K562 (cell line): Measurements from ENCODE around the gene MYL5. TPM values are rescaled to one million over a fixed set of nuclear protein-coding genes. Genes with fewer than 3 reads are reported as not detected.

Experiments used
- ATAC-seq: fragments of 200-7000 bp; cut with Tn5 transposase; 3 replicates; pipeline ENCODE4 v1.9.1; 2020; ENCODE audit warnings: moderate library complexity
- BruUV-seq: library from RNA; stranded (reverse); fragments of 400-500 nt; replicated peaks from 2 replicates; lab custom pipeline; 2021; lab: Mats Ljungman, UMichigan
- CTCF ChIA-PET: fragments of 300-600 bp; formaldehyde crosslinking; extraction: SDS; loops from one replicate; lab custom pipeline; 2021; ENCODE audit warnings: low intra/inter-chr PET ratio; lab: Yijun Ruan, JAX
- POLR2A ChIA-PET: fragments of 300-600, 350-650 bp; sonication (Branson Sonifier 250); formaldehyde crosslinking; extraction: SDS; loops from one replicate; lab custom pipeline; 2021; ENCODE audit warnings: antibody characterized with exemption, inconsistent platforms; lab: Yijun Ruan, JAX
- DNase-seq, 4 experiments: peaks; one replicate each; pipeline versions ENCODE4 v3.0.0 to v3.0.0-alpha.2; 2011 to 2018; ENCODE audit warnings: low spot score in 3 of 4, mixed read lengths in 3 of 4; ENCODE audit errors: extremely low read depth in 1 of 4
- FAIRE-seq: peaks from 2 replicates; lab custom pipeline; 2011; peaks lifted over from hg19 to GRCh38; lab: Jason Lieb, UNC
- H2AFZ ChIP-seq: 2 replicates; pipeline ENCODE4 v1.6.0; 2011; ENCODE audit warnings: low read depth, low read length, control low read depth, inconsistent platforms
- H3K27ac ChIP-seq: fragments of 200-600 bp; 3 replicates; pipeline ENCODE4 v1.8.0; 2011; ENCODE audit warnings: low read depth, mild to moderate bottlenecking, control low read depth, inconsistent platforms, low read length, moderate library complexity, mixed read lengths; ENCODE audit errors: extremely low read depth
- H3K27me3 ChIP-seq, 2 experiments: fragments of 300-600 bp in 1 of 2; 2 replicates in 1 of 2; 3 replicates in 1 of 2; pipeline versions ENCODE4 v1.6.0 to v1.8.0; 2011; ENCODE audit warnings: inconsistent platforms in 2 of 2, low read length in 2 of 2, mild to moderate bottlenecking in 1 of 2, mixed read lengths in 1 of 2, moderate library complexity in 1 of 2; ENCODE audit not compliant: control insufficient read depth in 2 of 2, insufficient read depth in 2 of 2
- H3K36me3 ChIP-seq: fragments of 300-600 bp; 3 replicates; pipeline ENCODE4 v1.8.0; 2011; ENCODE audit warnings: mild to moderate bottlenecking, low read length, inconsistent platforms; ENCODE audit not compliant: control insufficient read depth, insufficient read depth
- H3K4me1 ChIP-seq, 2 experiments: fragments of 200-600 bp in 1 of 2; replicated peaks in 1 of 2; 2 replicates in 1 of 2; 3 replicates in 1 of 2; pipeline versions ENCODE4 v1.5.1 to v1.8.0; 2011; ENCODE audit warnings: inconsistent platforms in 2 of 2, low read length in 2 of 2, mild to moderate bottlenecking in 1 of 2, mixed read lengths in 1 of 2, moderate library complexity in 1 of 2; ENCODE audit not compliant: control insufficient read depth in 2 of 2, insufficient read depth in 2 of 2
- H3K4me2 ChIP-seq: 2 replicates; pipeline ENCODE4 v1.6.1; 2011; ENCODE audit warnings: low read length, control low read depth, inconsistent platforms, mixed read lengths; ENCODE audit not compliant: insufficient read depth
- H3K4me3 ChIP-seq: fragments of 200-600 bp; sonication (generic), shearing (Covaris generic); 2 replicates; pipeline ENCODE4 v1.5.1; 2016; ENCODE audit warnings: control low read depth, inconsistent platforms
- H3K79me2 ChIP-seq: fragments of 200-600 bp; 3 replicates; pipeline ENCODE4 v1.8.0; 2011; ENCODE audit warnings: low read length, inconsistent platforms; ENCODE audit not compliant: control insufficient read depth, insufficient read depth
- H3K9ac ChIP-seq, 2 experiments: 2 replicates each; pipeline versions ENCODE4 v1.6.0 to v1.6.1; 2011; ENCODE audit warnings: low read depth in 2 of 2, low read length in 2 of 2, control low read depth in 1 of 2, inconsistent platforms in 1 of 2, mild to moderate bottlenecking in 1 of 2, mixed read lengths in 1 of 2; ENCODE audit not compliant: insufficient read depth in 1 of 2
- H3K9me1 ChIP-seq: one replicate; pipeline ENCODE4 v1.6.0; 2011; ENCODE audit warnings: inconsistent platforms, mild to moderate bottlenecking, low read length, moderate library complexity; ENCODE audit not compliant: control insufficient read depth, insufficient read depth
- H3K9me3 ChIP-seq: replicated peaks from 2 replicates; pipeline ENCODE4 v1.5.1; 2011; ENCODE audit warnings: low read depth, low read length, inconsistent platforms; ENCODE audit not compliant: control insufficient read depth, insufficient read depth
- H4K20me1 ChIP-seq: replicated peaks from 2 replicates; pipeline ENCODE4 v1.6.1; 2011; ENCODE audit warnings: low read length, inconsistent platforms, mixed read lengths; ENCODE audit not compliant: control insufficient read depth, insufficient read depth
- POLR2G ChIP-seq: fragments of 200-400 bp; formaldehyde crosslinking; IDR thresholded peaks from 2 replicates; pipeline ENCODE4 v1.6.1; 2017; ENCODE audit warnings: low read depth, mild to moderate bottlenecking, antibody characterized with exemption, low read length, moderate library complexity
- ZBTB2 ChIP-seq: fragments of 450-650 bp; IDR thresholded peaks from 2 replicates; pipeline ENCODE4 v1.6.1; 2016; ENCODE audit warnings: antibody characterized with exemption
- WGBS: fragments of 100-300 bp; shearing (Covaris generic); methylation state at CpG from one replicate; pipeline ENCODE4 v1.1.6; 2016; ENCODE audit warnings: low coverage, mixed read lengths; ENCODE audit not compliant: insufficient coverage; ENCODE audit errors: missing lambda C conversion rate; 5-methylcytosine and 5-hydroxymethylcytosine counted together
- in situ Hi-C: fragments of 300-500 bp; cut with MboI; formaldehyde crosslinking; loops from 4 replicates; pipeline ENCODE4 v1.15.0; 2018; ENCODE audit warnings: inconsistent platforms, mixed read lengths
- intact Hi-C: fragments of 100-400 bp; cut with micrococcal nuclease; formaldehyde crosslinking; loops from 2 replicates; pipeline ENCODE4 v1.14.2; 2022
- polyA plus RNA-seq, 8 experiments: library from polyadenylated mRNA; depleted of rRNA in 4 of 8; stranded (reverse) in 5 of 8; unstranded in 3 of 8; fragments of >200 nt; fragmentation: Nextera tagmentation in 2 of 8; fragmentation: Illumina TruSeq in 1 of 8; extraction: Ambion mirVana in 2 of 8; extraction: Trizol in 1 of 8; gene quantifications; 2 replicates each; pipeline versions ENCODE4 v1.2.1 to v1.2.3, GENCODE V29; 2011 to 2014; ENCODE audit warnings: inconsistent platforms in 1 of 8, missing spikeins in 1 of 8
- total RNA-seq, 7 experiments: library from RNA; depleted of rRNA in 6 of 7; stranded (reverse); fragments of >200 nt in 6 of 7; fragmentation: Illumina TruSeq in 2 of 7; extraction: Trizol in 2 of 7; gene quantifications; 2 replicates each; pipeline versions ENCODE4 v1.2.1 to v1.2.3, GENCODE V29; 2011 to 2021; ENCODE audit warnings: low replicate concordance in 1 of 7

The MYL5 gene
- total and polyA plus RNA-seq, 9 of the 15 experiments (the other 6 are each of a cell fraction or from before 2014, with no cell fraction given): 1.4 to 10.0 (median 4.1) TPM

- Histone ChIP-seq H3K9me1 (no peaks in the 10 kb centered on the region), H4K20me1 (peaks cover 5% of the 10 kb centered on the region; the same call in 1 of the 2 replicates), H2AFZ (no peak overlapping the region)
- POLR2A ChIA-PET: no interaction called here
- TF ChIP-seq ZBTB2 (no peak), POLR2G (peak; percentile 12; the same call in 1 of the 2 replicates)
- TF ChIP-seq, all 486 proteins: peak for 1
- no peak for DNase-seq
- no peak overlapping the region for H3K4me2 ChIP-seq
- H3K36me3 ChIP-seq: peaks cover 17% of the 10 kb centered on the region
- ATAC-seq: no peak
- peaks cover 22% of the 10 kb centered on the region for H3K79me2 ChIP-seq
- peak overlapping the region in 1 of 2 experiments; percentile 85; a peak in 2 of 4 replicates for H3K9ac ChIP-seq
- 75% methylated on average over 8 of the region's 8 CpGs for WGBS
- H3K4me1 ChIP-seq: peaks cover 15 to 83% of the 10 kb centered on the region in 2 experiments
- FAIRE-seq: no peak
- H3K27ac ChIP-seq: no peak overlapping the region
- H3K27me3 ChIP-seq: no peaks in the 10 kb centered on the region
- no peaks in the 10 kb centered on the region for H3K9me3 ChIP-seq
- CTCF ChIA-PET: no interaction called here
- in situ Hi-C loops: no loop called here
- intact Hi-C loops: no loop called here
- H3K4me3 ChIP-seq: no peak overlapping the region
- BruUV-seq: no TSS peak
Measured at GRCh38 chr4:676871-677235, 2.5 kb downstream of the MYL5 start.
